Transverse colon (tissue), 4 donors: ENCODE results near the gene CDK5RAP1.

Experiments
- POLR2A ChIP-seq: fragments of 450-650 bp; IDR thresholded peaks from one replicate; pipeline ENCODE4 v1.6.1; 2016; ENCODE audit warnings: antibody characterized with exemption, mild to moderate bottlenecking, moderate library complexity
- POLR2AphosphoS5 ChIP-seq, 3 donors: sonication (generic); formaldehyde crosslinking; IDR thresholded peaks; one replicate each; pipeline ENCODE4 v1.6.1; 2016; ENCODE audit warnings: antibody characterized with exemption in 3 of 3
- TF ChIP-seq, protein P1 (sequence below), 5 experiments: fragments of 200-600 bp in 3 of 5; fragments of 450-650 bp in 2 of 5; sonication (generic) in 3 of 5; IDR thresholded peaks; 1 replicate in 2 of 5; 2 replicates in 3 of 5; pipeline ENCODE4 v1.5.1; 2016 to 2017; ENCODE audit warnings: antibody characterized with exemption in 5 of 5, inconsistent platforms in 3 of 5, mild to moderate bottlenecking in 2 of 5, moderate library complexity in 1 of 5

DNA sequence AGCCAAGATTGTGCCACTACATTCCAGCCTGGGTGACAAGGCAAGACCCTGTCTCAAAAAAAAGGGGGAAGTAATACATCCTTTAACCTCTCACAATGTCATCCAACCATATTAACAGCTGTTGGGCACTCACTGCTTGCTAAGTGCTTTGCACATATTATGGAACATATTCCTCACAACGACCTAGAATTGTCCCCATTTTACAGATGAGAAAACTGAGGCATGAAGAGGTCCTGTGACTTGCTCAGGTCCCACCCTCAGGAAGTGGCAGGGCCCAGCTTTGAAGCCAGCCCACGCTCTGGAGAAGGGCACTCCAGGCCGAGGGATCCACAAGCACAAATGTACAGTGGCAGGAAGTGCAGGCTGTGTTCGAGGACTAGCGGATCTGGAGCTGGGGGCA lies 85.0 kb downstream of the CDK5RAP1 start:
- TF ChIP-seq POLR2AphosphoS5 (IDR thresholded peaks at IDR 0.05) = no peak
- TF ChIP-seq, protein P1, sequence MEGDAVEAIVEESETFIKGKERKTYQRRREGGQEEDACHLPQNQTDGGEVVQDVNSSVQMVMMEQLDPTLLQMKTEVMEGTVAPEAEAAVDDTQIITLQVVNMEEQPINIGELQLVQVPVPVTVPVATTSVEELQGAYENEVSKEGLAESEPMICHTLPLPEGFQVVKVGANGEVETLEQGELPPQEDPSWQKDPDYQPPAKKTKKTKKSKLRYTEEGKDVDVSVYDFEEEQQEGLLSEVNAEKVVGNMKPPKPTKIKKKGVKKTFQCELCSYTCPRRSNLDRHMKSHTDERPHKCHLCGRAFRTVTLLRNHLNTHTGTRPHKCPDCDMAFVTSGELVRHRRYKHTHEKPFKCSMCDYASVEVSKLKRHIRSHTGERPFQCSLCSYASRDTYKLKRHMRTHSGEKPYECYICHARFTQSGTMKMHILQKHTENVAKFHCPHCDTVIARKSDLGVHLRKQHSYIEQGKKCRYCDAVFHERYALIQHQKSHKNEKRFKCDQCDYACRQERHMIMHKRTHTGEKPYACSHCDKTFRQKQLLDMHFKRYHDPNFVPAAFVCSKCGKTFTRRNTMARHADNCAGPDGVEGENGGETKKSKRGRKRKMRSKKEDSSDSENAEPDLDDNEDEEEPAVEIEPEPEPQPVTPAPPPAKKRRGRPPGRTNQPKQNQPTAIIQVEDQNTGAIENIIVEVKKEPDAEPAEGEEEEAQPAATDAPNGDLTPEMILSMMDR (IDR thresholded peaks at IDR 0.05) = no peak
- TF ChIP-seq POLR2A = no peak
